ENCODE measurements around the gene ARL3.
"Not testable (repeated sequence)": the region's sequence is repeated elsewhere in the genome, so short reads cannot be mapped to it uniquely, and the experiment has no call there.

Gene ARL3

DNA sequence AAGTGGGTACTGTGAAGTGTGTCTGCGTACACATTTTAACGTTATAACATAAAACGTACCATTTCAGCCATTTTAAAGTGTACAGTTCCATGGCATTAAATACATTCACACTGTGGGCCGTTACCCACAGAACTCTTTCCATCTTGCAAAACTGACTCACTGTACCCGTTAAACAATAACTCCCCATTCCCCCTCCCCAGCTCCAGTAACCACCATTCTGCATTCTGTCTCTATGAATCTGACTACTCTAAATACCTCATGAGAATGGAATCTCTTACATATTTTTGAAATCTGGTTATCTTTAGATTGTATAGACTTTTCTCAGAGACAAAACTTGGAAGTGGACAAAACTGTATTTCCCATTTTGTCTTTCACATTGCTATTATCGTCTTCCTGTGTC lies 9.3 kb downstream of the ARL3 start:
- no peak for DNase-seq (ENCODE audit: low read depth in 3 of 3)

DNA sequence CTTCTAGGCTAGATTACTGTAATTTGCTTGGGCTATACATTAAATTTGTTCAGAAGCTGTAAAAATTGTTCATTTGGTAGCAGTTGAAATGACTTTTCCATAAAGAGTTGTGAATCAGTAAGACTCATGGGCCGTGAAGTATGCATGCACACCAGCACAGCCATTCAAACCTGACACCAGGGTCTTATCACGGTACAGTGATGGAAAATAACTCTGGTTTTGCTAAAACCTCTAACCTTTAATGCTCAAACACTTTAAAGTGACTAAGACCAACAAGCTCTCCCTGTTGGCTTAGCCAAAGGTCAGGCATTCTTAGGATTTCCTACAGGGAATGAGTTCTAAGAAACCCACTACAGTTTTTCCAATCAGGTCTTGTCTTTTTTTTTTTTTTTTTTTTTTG lies 11.5 kb downstream of the ARL3 start:
- no peak for DNase-seq (ENCODE audit: low read depth in 3 of 3)

DNA sequence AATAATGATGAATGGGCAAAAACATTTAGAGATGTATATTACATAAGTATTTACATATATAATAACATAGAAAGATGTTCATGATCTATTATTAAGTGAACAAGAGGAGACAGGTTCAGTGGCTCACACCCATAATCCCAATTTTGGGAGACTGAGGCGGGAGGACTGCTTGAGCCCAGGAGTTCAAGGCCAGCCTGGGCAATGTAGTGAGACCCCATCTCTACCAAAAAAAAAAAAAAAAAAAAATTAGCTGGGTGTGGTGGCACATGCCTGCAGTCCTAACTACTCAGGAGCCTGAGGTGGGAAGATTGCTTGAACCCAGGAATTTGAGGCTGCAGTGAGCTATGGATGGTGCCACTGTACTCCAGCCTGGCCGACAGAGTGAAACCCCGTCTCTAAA lies 12.4 kb downstream of the ARL3 start:
- no peak for DNase-seq (ENCODE audit: low read depth in 3 of 3)

DNA sequence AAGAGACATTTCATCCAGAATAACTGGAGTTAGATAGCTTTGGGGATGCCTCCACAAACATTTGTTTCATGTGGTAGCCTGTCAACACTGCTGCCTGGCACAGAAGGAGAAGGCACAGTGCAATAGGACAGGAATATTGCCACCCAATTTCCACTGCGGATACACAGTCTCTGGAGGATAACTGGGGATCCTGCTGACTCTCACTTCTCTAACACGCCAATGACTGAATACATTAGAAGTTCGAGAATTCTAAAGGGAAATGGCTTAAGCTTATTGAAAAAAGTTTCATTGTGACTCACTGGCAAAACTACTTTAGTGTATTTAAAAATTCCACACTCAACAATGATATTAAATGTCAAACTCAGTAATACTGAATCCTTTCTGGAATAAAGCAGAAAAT lies 12.9 kb downstream of the ARL3 start:
- no peak for DNase-seq (ENCODE audit: low read depth in 3 of 3)

DNA sequence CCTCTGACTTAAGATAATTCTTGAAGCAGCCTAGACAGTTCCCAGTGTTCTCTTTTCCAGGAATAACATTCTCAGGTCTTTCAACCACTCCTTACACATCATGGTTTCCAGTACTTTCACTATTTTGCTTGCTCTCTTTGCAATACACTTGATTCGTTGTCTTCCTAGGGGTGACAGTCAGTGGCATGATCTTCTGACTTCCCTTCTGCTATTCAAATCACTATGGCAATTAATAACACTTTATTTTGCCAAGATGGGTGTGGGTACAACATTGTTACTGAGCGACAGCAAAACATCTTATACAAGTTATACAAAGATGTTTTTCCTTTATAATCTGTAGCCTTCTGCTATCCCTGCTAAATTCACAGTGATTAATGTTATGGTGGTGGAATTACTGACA lies 15.3 kb downstream of the ARL3 start:
- DNase-seq (ENCODE audit: low read depth in 3 of 3), result no peak

DNA sequence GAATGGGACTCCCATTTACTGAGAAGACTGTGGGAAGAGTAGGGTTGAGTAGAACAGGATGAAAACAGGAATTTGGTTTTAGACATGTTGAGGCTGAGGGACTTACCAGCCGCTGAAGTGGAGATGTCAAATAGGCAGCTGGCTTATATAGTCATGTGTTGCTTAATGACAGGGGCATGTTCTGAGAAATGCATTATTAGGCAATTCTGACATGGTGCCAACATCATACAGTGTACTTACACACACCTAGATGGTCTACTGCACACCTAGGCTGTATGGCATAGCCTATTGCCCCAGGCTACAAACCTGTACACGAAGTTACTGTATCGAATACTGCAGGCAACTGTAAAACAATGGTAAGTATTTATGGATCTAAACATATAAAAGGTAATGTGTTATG lies 17.5 kb downstream of the ARL3 start:
- no peak for DNase-seq (ENCODE audit: low read depth in 3 of 3)

DNA sequence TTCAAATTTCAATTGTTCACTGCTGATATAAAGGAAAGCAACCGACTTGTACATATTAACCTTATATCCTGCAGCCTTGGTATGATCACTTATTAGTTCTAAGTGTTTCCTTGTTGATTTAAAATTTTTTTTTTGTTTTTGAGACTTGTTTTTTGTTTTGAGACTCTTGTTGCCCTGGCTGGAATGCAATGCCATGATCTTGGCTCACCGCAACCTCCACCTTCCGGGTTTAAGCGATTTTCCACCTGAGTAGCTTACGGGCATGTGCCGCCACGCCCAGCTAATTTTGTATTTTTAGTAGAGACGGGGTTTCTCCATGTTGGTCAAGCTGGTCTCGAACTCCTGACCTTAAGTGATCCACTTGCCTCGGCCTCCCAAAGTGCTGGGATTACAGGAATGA lies 18.8 kb downstream of the ARL3 start:
- not testable (repeated sequence) for DNase-seq (ENCODE audit: low read depth in 3 of 3)

DNA sequence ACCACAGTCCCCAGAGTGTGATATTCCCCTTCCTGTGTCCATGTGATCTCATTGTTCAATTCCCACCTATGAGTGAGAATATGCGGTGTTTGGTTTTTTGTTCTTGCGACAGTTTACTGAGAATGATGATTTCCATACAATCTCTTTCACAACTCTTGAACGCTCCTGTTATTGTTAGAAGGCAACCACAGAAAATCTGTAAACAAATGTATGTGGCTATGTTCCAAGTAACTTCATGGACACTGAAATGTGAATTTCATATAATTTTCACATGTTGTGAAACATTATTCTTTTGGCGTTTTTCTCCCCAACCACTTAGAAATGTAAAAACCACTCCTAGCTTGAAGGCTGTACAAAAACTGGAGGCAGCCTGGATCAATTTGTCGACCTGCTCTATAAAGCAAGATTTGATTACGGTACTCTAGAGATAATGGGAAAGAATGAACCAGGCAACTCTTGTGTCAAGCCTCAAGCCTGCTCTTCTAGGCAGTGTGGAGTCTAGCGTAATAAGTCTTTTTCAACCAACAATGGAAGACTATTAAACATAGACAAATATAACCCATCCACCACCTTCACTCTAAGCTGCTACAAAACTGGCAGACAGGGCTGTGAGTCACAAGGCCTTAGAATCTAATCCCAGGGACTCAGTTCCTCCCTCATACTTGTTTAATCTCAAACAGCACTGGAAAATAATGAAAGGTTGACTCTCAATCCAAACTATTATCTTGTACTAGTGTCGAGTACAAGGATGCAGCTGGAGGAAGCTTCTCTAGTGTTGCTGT lies 22.7 kb downstream of the ARL3 start:
- DNase-seq (ENCODE audit: low read depth in 3 of 3), result no peak

DNA sequence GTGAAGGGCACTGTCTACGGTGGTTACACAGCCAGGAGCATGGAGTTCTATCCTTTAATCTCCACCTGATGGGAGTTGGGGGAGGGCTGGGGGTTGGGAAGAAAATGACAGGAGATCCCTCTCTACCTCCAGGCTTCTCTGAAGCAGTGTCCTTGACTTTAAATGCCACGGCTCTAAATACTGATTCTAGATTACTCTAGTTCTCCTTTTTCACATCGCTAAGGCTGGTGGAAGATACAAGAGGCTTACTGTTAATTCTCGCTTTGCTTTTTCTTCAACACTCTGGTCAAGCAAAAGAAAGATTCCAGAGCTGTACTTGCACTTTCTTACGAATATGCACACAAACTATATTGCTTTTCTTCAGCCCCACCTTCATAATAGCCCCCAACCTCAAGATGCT lies 30.5 kb downstream of the ARL3 start:
- DNase-seq (ENCODE audit: low read depth in 3 of 3), result no peak

DNA sequence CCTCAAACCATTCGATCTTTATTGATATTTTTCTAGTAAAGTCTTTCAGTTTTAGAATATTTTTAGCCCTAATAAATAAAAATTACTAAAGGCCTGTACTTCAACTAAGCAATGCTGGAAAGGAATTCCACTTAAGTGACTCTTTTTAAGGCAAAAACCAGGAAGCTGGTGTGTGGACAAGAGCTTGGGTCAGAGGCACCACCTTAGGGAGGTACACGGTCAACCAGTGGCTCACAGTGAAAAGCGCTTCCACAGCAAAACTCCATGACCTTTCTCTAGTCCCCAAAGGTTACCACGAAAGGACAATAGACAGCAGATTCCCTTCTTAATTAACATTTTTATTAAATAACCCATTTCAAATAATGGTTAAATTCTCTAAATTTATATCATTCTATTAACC lies 31.2 kb downstream of the ARL3 start:
- DNase-seq (ENCODE audit: low read depth in 3 of 3), result no peak

DNA sequence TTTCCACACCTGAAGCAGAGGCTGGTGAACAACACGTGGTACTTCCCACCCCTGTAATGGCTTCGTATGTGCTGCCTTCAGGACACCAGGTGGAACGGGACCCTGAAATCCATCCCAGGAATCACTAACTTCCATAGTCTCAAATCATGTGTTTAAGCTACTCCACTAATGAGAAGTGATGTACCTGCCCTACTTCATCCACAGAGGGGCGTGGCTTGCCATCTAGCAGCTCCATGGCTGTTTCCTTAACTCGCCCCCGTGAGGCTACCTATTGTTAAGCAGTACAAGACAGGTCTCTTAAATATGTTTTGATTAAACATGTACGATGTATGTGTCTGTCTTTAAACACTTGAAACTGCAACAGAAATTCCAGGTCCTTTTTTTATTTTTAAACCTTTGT lies 31.8 kb downstream of the ARL3 start:
- no peak for DNase-seq (ENCODE audit: low read depth in 3 of 3)

DNA sequence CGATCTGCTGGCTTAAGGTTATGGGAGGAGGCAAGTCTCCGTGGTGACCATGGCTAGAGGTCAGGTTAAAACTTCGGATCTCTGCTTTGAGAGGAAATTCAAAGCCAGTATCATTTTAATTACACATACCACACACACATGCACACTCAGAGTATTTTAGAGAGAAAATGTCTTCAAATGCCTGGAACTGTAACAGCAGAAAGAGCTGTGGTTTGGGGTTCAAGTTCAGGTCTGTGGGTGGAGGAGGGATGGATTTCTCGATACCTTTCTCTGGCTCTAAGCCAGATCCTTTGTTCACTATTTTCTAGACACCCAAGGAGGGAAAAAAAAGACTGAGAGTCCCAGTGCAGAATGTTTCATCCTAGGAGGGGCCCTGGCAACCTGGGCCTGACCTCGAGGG lies 32.5 kb downstream of the ARL3 start:
- DNase-seq (ENCODE audit: low read depth in 3 of 3), result no peak

DNA sequence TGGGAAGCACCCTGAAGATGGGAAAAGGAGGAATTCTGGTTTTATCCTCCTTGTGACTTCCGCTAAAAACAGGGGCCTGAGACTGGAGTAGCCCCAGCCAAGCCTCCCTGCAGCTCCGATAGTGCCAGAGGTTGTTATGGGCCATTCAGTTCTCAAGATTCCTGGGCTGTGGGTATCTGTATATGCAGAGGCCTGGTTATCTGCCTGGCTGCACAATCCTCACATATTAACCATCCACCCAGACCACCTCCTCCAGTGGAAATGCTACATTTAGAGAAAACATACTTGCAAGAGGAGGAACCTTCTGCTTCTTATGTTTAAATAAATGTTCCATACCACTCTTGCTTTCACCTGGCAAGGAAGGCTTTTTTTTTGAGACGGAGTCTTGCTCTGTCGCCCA lies 34.6 kb downstream of the ARL3 start:
- no peak for DNase-seq (ENCODE audit: low read depth in 3 of 3)

DNA sequence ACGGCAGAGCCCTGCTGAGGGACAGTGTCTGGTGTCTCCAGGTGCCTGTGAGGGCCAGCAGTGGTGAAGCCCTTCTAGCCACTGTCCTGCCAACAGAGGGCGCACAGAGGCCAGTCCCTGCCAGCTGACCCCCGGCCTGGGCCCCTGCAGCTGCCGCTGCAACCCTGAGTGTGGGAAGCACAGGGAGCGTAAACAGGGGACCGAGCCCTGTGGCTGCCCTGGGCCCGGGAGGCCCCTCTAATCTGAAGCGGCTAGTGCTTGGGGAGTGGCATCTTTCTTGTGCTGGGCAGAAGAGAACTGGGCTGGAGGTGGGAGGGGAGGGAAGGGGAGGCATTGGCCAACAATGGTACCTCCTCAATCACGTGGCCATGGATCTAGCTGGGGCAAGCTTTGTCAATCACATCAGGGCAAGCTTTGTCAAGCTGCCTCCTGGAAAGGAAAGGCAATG lies 35.3 kb downstream of the ARL3 start:
- DNase-seq (ENCODE audit: low read depth in 3 of 3), result no peak

DNA sequence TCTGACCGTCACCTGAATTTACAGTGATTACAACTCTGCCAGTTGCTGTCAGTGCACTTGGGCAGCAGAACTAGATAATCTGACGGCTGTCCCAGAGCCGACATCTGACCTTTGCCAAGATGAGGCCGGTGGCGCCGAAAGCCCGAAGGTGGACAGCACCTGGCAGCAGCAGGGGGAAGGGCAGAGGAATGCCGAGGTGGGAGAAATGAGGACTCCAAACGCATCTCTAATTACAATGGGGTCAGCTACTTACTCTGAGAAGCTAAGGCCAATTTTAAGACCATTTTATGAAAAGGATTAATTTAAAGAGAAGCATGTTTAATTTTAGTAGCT lies 36.2 kb downstream of the ARL3 start:
- no peak for DNase-seq (ENCODE audit: low read depth in 3 of 3)

DNA sequence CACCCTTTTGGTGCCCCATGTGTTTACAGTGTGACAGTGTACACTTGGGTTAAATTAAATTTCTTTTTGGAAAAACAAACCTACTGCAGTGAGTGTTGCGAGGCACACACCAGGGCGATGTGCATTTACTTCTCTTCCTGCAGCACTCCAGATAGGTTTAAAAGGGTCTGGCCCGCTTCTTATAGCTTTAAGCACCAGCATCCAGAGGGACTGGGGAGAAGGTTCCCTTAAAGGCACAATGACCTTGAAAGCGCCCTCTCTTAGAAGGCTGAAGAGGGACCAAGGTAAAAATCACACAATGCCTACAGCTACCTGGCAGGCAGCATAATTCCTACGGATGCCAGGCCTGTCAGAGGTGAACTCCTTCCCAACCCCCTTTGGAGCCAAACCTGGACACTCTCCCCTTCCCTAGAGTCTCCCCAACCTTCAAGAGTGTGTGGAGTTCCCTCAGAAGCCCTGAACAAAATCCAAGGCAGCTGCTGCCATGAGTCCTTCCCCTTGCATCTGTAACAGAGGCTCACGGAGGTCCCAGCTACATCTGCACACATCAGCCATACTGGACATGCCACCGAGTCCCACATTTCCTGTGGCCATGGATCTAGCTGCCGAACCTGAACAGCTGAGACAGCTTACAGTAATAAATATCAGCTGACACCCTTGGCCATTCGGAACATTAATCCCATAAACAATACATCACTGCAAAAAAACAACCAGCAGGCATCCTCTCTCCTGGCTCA lies 36.7 kb downstream of the ARL3 start:
- DNase-seq (ENCODE audit: low read depth in 3 of 3), result no peak

DNA sequence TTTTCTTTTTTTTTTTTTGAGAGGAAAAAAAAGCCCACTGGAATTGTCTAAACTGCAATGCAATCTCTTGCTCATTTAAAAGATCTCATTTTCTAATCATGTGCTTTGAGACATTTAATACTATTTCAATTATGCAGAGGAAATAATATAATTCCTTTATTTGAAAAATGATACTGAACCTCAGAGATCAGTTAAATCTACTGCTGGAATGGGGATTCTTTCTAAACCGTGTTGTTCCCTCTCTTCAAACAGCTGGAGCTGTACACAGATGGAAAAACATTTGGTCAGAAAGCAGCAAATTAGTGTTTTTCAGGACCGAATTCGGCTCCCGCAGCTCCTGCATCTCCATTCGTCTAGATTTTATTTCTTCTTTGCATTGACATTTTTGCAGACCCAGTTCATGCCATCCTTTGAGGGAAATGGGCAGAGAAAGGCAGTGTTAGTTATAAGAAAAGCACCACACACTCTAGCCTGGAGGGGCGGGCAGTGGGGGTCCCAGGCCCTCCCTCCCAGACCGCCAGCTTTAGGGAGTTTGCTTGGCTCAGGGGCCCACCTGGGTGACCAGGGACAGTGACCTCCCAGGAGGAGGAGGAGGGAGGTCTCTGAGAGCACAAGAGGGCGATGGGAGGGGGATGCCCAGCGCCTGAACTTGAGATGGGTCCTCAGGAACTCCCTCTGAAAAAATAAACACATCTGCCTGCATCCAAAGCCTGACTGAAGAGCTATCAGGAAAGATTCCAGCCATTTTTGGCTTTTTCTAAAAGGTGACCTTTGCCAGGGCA lies 37.5 kb downstream of the ARL3 start:
- no peak for DNase-seq (ENCODE audit: low read depth in 3 of 3)

DNA sequence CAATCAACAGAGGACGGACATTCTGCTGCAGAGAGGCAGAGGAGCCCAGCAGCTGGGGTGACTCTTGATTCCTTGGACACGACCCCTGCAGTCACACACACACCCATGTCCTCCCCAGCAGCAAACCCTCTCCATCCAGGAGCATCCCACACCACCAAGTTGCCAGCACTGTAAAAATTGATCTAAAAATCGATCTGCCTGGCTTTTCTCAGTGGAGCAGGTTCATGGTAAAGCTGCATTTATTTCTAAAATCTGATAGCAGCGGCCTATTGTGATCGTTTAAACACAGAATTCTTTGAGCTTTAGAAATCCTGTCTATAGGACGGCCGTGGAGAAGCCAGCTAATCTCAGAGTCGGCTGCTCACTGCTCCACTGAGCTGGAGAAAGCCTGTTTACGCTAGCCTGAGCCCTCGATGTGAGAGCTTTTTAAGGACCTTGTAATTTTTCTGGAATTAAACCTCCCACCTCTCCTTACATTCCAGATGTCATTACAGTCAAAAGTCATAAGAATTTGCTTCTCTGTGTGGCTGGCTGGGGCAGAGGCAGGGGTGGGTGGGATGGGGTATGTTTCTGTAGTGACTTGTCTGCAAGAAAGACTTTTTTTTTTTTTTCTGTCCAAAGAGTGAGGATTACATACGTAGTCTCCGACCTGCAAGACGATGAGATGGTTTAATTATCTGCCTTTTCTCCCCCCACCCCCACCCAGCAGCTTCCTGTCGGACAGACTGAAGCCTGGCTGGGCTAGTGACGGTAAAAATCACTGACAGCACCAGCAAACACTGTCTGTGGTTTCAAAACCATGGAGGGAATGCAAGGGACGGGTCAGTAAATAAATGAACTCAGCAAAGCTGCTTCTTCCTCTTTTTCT lies 38.3 kb downstream of the ARL3 start:
- no peak for DNase-seq (ENCODE audit: low read depth in 3 of 3)

DNA sequence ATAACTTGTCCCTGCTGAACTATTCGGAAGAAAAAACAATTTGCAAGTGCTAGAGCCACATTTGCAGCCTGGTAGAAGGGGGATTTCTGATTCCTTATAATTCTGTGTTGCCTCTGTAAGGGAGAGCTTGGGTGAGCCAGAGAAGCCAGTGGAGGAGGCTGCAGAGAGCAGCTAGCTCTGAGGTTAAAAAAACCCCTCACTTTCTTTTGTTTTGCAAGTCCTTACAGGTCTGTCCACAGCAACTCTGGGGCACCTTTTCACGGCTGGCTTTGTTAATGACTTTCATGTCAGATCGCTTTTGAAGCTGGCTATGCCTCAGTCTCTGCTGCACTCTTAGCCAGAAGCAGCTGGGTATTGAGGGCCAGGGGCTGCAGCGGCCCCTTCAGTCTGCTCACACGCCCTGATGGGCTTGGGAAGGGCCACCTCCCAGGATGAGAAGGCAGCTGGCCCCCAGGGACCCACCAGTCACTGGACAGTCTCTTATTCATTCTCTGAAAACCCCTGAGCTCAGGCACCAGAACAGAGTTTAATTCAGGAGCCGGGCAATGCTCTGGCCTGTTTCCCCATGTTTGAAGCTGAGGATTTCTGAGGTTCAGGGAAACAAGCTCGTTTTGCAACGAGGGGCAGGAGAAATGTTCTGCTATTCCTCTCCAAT lies 39.1 kb downstream of the ARL3 start:
- DNase-seq (ENCODE audit: low read depth in 3 of 3), result no peak

DNA sequence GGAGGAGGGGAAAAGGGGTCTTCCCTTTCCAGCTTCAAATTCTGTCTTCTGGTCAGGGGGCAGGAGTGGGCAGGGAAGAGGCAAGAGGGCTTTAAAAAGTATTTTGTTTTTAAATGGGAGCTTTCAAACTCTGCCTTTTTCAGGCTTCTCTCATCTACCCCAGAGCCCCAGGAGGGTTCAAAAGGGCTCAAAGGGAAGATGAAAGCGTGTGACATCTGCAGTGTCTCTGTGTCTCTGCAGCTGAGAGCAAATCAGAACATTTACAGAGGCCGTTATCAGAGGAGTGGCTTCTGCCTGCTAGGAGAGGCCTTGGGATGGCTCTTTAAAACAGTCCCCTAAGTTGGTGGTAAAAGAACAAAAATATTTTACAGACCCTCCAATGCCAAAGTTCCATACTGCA lies 39.6 kb downstream of the ARL3 start:
- DNase-seq (ENCODE audit: low read depth in 3 of 3), result no peak

DNA sequence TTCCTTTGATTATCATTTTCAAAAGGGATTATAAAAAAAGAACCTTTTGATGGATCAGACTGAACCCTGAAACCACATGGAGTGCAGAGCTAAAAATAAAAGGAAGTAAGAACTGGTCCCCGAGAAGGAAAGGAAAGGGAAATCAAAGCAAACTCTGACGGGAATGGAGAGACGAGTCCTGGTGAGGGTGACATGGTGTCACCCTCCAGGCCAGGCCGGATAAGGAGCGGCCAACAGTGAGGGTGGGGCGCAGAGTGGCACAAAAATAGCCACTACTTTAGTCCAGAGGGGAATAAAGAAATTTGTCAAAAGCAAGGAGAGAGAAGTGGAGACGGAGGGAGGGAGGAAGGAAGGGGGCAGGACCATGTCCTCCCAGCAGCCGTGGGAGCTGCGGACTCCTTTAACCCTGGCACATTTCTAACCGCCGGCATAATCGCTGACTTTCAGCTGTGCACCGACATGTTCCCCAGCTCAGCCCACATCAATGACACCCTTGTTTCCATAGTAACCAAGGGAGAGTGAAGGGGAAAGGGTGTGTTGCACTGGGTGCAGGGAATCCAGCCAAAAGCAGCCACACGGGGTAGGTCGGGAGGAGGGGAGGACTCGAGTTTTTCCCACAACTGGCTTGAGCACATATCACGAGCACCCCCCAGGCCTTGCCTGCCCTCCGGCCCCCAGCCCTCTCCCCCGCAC lies 40.2 kb downstream of the ARL3 start:
- DNase-seq (ENCODE audit: low read depth in 3 of 3), result peak; percentile 50 to 58 (median 56)

Data from stimulated activated CD4-positive, alpha-beta T cell treated with anti-CD3 and anti-CD28 coated beads, TNF-alpha, amount 100 ng/mL, for 48 hours (primary cell).